Erythroblast (primary cell): ENCODE results near the gene C16orf54.
"Not testable (repeated sequence)": the region's sequence is repeated elsewhere in the genome, so short reads cannot be mapped to it uniquely, and the experiment has no call there.

Experiments
- GATA1 ChIP-seq: IDR thresholded peaks from 2 replicates; pipeline ENCODE4 v1.6.1; 2011; ENCODE audit warnings: low read depth, mild to moderate bottlenecking, control low read depth, low read length, moderate library complexity
- POLR2A ChIP-seq: IDR thresholded peaks from 2 replicates; pipeline ENCODE4 v1.6.1; 2011; ENCODE audit warnings: mild to moderate bottlenecking, low read length

GRCh38 chr16:29707160-29707559 is 38.6 kb downstream of the C16orf54 start:
- not testable (repeated sequence) for TF ChIP-seq POLR2A, GATA1
